GM21390 (cell line): ENCODE data around the gene MBP.

Experiments used
- ATAC-seq: cut with Tn5 transposase; IDR thresholded peaks from one replicate; pipeline ENCODE4 v1.9.1; 2021; ENCODE audit not compliant: unreplicated experiment

The MBP gene

DNA sequence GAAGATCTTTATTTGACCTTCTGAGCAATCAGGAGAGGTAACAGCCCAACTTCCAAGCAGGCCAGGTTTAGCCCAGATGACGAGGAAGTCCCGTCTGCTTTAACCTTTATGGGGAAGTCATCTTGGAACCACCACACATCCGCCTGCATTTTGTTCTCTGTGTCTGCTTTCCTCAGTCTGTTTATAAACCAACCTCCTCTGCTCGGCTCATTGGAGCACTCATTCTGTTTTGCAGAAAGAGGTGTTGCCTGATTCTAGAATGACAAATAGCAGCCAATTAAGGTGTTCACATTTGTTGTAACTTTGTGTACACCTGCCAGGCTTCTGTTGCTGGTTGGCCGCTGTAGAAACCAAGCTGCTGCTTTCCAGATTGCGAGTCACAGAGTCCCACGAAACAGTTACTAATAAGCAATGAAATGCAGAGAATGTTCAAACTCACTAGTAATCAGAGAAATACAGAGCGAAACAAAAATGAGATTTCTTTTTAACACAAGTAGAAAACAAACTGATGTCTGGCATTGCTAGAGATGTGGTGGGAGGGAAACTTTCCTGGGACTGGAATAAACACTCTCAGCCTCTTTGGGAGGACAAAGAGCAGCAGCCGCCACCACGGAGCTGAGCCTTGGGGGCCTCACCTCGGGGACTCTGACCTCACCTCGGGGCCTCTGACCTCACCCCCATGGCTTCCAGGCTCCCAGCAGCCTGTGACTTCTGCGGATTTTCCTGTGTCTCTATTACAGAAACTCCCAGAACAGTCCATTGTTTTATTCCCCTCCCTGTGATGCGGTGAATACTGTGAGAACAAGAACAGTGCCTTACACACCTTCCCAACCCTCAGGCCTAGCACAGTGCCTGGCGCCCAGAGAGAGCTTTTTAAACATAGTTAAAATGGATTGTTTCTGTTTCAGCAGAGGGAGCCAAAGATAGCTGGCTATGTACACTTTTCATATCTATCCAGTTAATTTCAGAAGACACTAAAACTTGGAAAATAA lies 64.0 kb downstream of the MBP start:
- ATAC-seq, result peak; percentile 40

DNA sequence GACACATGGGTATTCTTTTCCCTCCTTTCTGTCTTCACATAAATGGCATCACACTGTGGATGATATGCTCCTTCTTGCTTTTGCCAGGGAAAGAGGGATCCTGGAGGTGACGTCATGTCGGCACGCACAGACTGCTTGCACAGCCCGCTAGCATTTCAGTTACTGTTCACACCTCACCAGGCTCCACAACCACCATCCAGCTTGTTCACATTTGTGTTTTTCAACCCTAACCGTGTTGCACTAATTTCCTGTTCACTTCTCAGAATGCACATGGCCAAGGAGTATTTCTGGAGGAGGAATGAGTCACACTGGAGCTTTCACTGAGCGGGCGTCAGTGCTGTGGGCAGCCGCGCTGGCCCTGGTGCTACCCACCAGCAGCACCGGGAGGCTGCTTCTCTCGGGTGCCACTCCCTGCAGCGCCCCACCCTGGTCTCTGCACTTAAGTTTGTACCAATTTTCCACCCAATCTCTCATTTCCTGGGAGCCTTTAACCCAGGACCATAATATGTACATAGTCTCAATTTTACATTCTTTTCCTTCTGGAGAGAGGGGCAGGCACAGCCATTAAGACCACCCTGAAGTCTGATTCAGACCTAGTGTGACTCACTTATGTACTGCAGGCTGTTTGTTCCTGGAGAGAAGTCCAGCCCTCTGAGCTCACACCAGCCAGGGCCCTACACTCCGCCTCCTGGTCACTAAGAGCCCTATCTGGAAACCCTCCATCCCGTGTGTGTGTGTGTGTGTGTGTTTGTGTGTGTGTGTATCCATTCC lies 65.1 kb downstream of the MBP start:
- ATAC-seq, result peak; percentile 39

DNA sequence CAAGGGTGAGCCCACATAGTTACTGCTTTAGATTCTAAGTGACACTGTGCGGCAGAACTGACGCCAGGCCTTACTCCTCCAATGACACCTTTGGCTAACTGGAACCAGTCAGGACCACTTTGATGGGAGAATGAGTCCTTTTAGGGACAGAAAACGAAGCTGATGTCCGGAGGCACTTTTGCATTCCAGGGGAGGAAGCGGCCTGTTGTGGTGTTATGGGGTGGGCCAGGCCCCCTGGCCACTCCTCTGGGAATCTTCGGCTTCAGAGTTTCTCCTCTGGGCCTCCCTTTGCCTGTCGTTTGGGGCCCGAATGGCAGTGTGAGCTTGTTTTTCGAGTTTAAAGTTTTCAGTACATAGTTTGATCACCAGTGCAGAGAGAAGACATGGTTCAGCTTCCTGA lies 65.9 kb downstream of the MBP start:
- no peak for ATAC-seq

DNA sequence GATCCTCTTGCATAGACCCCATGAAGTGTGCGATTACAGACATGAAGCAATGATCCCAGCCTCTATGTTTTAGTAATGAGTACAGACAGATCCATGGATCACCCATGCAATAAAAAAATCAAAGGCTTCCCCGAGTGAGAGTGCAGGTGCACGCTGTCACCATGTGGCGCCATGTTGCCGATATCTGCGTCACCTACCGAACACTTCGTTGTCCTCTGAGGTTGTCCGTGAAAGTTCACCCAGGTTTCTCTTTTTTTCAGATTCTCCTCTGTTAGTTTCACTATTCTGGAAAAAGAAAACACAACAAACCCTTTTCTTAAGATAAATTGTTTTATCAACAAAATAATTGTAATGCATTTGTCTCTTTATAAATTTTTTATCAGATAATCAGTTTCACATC lies 66.5 kb downstream of the MBP start:
- no peak for ATAC-seq

DNA sequence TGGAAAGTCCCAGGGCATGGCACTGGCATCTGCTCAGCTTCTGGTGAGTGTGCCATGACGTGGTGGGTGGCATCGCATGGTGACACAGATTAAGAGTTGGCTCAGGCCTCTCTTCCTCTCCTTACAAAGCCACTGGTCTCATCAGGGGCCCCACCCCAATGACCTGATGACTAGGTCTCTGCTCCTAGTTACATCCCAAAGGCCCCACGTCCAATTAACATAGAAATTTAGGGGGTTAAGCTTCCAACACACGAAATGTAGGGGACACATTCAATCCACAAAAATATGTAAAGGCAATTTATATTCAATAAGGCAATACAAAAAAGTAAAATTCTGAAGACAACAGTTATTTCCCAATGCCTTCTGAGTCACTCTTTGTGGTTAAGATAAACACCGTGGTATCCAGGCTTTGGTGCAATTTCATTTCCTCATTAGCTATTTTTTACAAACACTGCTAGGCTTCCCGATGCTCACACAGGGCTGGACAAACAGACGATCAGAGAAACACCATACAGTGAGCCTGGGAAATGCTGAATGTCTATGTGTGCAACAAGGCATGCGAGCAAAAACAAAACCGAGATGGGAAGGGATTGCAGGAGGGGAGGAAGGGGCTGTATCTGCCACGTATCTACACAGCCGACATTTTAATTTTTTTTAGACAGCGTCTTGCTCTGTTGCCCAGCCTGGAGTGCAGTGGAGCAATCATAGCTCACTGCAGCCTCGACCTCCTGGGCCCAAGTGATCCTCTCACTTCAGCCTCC lies 67.2 kb downstream of the MBP start:
- peak; percentile 26 for ATAC-seq

DNA sequence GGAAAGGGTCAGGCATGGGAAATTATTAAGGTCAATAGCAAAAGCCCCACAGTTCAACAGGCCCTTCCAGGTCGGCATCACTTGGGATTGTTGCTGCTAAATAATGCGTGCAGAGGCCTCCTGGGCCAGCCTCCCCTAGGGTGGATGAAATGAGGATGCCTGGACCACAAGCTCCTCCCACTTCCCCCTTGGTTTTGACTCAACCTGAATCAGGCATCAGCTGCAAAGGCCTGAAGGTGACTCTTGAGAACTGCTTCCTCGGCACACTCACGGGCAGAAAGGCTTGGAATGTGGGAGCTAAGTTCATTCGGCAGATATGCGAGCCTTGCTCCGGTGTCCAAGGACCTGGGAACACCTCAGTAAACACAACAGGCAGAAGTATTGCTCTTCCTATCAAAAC lies 69.3 kb downstream of the MBP start:
- ATAC-seq, result peak; percentile 38

DNA sequence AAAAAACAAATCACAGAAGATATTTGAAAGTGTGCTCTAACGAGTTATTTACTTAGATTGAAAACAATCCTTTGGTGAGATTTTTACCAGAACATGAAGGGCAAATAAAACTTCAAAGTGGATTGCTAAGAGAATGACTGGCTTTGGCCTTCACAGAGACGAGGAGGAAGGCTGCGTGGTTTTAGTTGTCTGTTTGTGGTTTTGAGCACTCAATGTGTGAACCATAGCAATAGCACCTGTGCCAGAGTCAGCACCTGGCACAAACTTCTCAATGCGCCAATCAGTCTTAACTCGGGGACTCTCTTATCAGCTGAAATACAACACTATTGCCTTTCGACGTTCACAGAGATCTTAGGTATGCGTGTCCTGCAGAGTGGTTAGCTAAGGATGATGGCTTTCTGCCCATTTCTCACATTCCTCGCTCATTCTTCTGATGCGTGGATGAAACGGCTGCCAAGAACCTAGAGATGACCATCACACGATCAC lies 70.0 kb downstream of the MBP start:
- peak; percentile 45 for ATAC-seq

DNA sequence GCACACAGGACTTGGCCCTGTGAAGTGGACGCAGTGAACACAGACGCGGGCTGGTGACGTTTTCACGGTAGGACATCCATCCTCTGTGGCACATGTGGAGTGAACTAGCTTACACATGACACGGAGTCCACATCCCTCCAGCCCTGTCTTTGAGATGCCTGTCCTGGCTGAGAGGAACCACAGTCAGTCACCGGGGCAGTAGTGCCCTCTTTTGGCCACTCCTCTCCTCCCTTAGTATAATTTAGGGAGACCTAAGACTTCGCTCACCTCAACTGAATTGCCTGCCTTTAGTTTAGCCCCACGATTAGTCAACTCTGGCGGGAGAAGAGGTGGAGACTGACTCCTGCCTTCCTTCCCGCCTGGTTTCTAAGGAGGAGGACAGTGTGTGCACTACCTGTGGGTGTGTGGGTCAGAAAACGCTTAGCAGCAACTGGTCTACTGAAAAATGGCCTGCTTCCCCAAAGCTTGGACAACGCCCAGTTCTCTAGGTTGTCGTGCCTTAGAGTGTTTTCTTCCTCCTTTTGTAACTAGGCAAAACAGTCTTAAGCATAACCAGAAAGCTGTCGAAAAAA lies 70.6 kb downstream of the MBP start:
- peak; percentile 44 for ATAC-seq

DNA sequence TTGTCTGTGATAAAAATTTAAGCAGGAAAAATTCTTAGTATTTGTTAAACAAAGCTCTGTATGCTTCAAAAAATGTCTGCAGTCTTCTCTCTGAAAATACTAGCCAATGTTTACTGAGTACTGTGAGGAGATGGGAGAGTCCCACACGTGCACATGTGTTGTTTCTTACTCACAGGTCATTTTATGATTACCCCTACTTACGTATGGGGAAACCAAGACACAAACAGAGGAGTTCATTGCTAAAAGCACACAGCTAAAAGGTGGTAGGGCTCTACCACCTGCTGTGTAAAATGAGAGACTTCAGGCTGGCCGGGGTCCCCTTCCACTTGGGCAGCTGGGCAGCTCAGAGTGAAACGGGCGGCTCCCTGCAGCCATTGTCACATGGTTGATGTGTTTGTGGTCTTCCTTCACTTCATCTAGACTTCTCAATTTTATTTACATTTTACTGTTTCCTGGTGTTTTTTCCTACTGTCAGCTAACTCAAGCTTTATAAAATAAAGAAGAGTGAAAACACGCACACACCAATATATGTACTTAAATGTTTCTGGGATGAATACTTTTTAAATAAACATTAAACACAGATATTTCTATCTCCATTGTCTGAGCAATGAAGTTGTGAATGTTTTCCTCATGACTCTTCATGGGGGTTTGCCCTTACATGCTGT lies 71.2 kb downstream of the MBP start:
- no peak for ATAC-seq

DNA sequence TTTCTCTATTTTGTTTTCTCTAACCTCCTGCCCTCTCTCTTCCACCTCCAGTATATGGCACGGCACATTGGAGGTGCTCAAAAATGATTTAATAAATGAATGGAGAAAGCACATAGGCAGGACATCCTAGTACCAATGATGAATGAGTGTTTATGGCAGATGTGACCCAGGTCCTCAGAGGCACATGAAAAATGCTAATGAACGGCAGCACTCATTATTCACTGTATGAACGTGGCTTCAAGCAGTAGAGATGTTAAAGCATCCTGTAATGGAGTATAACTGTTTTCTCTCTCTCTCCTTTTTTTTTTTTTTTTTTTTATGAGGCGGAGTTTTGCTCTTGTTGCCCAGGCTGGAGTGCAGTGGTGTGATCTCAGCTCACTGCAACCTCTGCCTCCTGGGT lies 72.4 kb downstream of the MBP start:
- ATAC-seq, result no peak

DNA sequence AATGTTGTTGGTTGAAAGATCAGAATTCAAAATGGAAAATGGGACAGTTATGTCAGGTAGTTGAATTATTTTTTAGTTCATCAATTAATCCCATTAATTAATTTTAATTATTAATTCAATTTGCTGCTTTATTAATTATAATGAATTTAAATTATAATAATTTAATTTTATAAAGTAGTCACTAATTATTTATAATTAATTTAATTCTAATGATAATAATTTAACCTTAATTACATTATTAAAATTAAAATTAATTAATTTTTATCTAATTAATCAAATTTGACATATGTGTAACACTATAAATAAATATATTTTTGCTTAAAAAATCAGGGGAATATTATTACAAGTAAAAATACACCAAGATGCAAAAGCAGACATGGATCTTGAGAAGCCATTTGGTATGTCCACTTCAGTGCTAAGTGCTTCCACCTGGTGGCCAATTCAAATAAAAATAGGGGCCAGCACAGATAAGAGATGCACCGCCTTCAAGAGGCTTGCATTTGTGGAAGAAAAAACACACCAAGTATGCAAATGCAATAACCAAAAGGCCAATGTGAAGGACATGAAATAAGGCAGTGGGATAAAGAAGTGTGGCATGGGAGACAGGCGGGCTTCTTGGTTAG lies 73.2 kb downstream of the MBP start:
- no peak for ATAC-seq

DNA sequence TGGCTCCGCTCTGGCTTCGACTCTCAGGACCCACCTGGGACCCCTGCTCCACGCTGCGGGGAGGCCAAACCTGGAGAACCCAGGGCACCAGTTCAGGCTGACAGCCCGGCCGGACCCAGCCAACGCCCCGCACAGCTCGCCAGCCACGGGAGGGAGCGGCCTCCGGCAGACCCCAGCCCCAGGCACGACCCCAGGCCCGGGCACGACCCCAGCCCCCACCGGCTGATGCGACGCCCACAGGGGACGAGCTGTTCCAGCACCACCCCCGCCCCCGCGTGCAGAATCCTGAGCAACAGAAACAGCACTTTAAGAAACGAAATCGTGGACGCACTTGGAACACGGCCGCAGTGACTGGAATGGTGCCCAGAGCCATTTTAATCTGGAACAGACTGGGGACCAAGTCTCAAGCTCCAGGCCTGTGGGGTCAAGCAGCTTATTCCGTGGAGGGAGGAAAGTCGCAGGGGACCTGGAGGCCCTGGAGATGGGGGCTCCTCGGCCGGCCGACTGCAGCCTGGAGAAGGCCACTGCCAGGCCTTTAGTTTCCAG lies 74.2 kb downstream of the MBP start:
- ATAC-seq, result no peak

DNA sequence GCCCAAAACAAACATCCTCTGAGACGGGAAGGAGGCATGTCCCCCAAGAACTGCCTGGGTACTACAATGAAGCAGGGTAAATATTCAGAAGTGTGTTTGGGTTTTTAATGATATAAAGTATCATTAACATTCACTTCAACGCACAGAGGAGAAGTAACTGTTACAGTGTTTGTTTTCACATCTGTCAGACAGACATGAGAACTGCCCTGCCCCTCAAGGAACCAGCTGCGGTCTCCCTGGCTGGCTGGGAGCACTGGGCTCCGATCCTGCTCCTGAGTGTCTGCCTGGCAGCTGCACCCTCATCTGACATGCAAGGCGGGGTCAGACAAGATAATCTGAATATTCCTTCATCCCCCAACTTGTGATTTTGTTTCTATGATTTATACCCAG lies 75.6 kb downstream of the MBP start:
- no peak for ATAC-seq

DNA sequence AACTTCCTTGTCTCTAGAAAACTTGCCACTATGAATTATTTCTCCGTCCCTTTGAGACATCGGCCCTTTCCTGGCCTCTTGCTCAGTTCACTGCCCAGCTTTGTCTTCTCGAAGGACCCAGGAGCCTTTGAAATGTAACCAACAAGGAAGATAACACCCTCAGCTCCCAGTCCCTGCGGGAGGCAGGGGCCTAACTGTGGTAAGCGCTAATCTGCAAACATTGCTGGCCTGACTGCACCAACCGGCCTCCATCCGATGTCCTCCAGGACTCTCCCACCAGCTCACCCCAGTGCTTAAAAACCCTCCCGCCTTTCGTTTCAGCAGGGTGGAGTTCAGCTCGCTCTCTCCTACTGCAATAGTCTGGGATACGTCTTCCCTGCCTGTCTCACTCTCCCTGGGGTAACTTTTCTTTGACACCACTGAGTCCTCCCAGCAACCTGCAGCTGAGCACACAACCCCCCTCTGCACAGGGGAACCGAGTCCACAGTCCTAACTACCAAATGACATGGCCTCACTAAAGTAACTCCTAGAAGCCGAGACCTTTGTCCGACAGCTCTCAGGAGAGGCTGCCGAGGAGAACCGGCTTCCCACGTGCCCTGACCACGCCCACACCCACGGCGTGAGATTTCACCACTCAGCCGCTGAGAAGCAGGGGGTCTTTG lies 76.1 kb downstream of the MBP start:
- no peak for ATAC-seq

DNA sequence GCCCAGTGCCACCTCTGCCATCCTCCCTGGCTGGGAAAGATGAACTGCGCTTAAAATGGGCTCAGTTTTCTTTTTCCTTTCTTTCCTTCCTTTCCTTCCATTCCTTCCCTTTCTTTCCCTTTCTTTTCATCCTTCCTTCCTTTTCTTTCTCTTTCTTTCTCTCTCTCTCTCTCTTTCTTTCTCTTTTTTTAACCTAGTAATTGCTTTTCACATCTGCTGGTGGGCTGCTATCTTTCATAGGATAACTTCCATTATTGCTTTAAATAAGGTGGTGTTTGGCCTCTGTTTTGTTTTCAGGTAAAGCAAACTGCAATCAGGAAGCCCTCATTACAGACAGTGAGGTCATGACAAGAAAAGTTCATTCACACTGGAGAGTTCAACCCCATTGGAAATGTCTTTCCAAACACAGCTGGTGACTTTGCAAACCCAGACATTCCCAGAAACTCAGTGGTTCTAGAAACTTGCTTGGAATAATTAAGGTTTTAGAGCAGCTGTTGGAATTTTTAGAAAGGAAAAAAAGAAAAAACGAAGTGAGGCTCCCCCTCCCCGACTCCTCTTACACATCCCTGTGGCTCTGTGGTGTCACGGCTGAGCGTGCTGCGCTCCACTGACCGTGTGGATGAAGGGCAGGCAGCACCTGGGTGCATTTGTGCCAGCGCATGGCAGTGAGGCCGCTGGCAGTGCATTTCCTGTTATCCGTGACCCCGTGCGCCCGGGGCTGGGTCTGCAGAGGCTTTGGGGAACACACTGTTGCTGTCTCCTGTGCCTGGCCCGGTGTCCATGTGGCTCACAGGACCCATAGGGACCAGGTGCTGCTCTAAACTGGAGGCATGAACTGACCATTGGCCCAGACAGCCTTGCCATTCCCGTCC lies 76.9 kb downstream of the MBP start:
- peak; percentile 15 for ATAC-seq

DNA sequence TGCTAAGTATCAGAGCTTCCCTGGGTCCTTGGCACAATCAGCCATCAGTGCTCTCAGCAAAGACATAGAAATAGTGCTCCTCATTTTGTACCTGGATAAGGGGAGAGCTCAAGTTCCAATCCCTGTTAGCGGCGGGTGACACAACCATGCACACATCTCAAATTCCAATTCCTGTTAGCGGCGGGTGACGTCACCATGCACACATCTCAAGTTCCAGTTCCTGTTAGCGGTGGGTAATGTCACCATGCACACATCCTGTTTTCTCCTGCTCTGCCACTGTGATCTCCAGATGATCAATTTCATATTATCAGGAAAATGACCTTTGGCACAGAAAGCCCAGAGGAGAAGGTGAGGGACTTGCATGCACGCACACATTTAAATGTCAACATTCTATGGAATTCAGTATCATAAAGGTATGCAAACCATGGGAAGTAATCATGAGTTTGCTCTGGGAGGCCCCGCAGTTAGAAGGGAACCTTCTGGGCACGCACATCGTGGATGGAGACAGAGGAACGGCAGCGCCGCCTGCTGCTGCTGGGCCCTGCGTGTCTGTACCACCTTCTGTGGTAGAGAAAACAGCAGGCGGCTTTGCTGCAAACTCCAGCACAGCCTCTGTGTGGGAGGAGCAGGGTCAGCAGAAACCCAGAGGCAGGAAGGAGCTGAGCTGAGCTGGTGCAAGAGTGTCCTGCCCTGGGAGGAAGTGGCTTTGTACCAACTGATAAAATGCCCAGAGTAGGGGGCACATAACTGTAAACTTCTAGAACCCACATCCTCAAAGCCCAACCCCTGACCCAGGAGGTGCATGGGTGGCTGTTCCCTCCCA lies 77.8 kb downstream of the MBP start:
- ATAC-seq, result peak; percentile 80

DNA sequence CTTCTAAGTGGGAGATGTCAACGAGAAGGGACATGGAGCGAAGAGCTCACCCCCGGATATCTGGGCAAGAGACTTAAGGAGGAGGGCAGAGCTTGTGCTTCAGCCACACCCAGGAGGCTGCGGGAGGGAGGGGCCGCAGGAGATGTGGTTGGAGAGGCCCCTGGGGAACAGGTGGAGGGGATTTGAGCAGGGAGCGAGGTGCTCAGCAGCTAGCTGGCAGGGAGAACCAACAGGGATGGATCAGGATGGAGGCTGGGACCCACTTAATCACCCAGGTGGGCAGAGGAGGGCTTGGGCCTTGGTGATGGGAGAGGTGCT lies 78.3 kb downstream of the MBP start:
- peak; percentile 20 for ATAC-seq
